ENCODE measurements around the gene MAP3K7CL.
A peak's percentile ranks its signal among the peaks of the same experiment; 100 is the strongest.

The MAP3K7CL gene, protein sequence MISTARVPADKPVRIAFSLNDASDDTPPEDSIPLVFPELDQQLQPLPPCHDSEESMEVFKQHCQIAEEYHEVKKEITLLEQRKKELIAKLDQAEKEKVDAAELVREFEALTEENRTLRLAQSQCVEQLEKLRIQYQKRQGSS

DNA sequence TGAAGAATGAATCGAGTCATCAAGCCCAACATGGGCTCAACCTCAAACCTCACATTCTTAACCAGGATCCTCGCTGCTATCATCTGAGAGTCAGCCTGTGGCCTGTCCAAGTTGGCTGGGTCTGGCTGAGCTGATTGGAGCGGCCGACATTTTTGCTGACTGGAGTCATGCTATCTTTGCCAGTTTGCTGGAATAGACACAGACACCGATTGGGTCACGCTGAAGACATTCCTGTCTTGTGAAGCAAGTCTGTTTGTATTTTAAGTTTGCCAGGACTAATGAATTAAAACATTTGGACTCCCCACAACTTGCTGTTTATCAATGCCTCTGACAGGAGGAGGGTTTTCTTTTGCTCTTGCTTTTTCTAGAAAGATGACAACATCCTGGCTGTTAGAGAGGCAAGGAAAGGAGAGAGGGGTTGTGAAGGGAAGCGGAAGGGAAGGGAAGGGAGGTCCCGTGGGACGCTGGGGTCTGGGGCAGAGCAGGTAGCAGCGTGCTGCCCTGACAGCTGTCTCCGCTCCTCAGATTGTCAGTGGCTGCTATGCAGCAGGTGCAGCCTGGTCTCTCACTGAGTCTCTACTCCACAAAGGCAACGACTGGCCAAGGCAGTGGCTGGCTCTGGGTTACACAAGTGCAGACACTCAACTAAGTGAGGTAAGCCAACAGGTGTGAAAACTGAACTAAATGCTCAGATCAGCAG, at the start of gene MAP3K7CL:
Gene MAP3K7CL, plus strand, starts transcription at position 375 of the 700 bp plus-strand sequence. CDS start 2,701 bp downstream, outside the sequence.
- no peak for DNase-seq

DNA sequence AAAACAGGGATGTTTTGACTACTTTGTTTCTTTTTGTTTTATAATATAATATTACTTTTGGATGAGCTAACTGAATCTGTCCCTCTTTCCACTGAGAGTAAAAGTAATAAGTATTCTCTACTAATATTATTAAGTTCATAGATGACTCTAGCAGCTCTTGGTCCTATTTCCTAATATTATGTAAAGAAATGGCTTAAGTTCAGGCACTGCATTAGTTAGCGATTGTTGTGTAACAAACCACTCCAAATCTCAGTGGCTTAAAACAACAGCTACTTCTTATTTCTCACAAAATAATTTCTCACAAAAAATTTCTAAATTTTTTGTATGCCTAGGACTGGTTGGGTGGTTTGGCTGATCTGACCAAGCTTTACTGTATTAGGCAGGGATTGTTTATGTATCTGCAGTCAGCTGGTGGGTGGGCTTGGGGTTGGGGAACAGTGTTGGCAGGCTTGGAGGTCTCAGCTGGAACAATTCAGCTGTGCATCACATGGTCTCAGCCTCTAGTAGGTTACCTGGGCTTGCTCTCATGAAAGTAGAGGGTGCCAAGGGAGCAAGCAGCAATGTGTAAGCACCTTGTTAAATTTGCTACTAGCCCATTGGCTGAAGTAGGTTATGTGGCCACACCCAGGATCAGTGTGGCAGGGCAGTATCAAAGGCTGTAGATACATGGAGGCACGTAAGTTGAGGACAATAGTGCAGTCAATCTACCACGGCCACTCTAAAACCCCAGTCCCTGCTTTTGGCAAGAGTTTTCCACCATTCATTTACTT, 48.2 kb upstream of the MAP3K7CL start:
- DNase-seq: peak; percentile 56

DNA sequence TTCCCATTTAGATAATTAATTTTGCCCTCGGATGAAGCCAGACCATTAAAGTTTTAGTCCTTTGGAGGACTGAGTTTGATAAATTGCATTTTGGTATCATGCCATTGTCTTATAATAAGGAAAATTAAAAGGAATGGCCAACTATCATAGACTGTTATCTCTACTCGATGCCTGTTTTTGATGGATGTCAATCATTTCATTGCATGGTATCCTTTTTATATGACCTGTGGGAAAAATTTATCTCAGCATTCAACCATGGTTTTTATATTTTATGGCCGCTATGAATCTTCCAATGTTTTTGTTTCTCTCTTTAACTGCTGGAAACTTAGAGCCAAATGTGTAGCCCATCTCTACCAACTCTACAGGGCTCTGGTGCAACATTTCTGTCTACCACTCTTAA, 47.1 kb upstream of the MAP3K7CL start:
- no peak for DNase-seq

DNA sequence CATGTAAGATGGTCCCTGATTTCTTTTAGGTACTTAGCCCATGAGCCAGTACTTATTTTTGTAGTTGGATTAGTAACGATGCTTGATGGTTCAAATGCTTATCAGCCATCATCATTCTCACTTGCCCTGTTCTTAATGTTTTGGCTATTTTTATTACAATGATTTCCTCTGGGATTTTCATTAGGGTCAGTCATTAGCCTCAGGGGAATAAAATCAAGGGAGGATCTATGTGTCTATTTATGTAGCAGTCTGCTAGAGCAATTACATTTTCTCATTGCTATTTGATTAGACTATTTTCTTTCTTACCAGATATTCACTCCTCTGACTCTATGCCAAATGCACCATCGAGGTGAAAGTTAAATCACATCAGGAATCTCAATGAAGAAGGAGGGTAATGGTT, 46.1 kb upstream of the MAP3K7CL start:
- no peak for DNase-seq

DNA sequence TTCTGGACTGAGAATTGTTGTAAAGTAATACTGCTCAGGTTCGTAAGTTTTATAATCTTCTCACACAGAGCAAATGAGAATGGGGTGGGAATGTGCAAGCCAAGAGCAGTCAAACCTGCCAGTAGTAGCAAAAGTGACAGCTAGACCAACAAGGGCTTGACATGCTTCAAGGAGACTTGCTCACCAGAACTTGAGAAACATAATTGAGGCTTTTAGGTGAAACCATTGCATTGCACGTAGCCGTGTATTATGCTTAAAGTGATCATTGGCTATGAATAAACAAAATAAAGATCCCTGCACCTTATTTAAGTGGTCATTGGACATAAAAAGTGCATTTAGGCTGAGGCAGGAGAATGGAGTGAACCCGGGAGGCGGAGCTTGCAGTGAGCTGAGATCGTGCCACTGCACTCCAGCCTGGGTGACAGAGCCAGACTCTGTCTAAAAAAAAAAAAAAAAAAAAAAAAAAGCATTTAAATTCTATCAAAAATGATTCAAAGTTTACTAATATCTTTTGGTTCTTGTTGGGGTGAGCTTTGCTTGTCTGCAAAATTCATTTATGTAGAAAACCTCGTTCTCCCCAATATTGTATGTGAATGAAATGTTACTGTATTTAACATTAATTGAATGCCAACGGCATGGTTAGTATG, 45.2 kb upstream of the MAP3K7CL start:
- DNase-seq: no peak

DNA sequence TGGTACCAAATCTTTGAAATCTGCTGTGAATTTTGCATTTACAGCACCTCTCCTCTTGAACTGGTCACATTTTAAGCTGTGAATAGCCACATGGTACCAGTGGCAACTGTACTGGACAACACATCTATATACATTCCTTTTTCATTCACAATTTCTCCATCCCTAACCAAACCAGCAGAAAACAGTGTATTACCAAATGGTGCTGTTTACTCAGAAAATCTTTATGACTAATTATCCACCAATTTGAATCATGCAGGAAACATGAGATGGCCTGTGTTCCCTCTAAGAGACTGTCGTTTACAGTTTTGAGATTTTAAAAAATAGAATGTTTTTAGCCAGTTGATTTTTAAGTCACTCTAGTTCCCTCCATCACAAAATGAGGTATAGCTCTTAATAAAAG, 39.4 kb upstream of the MAP3K7CL start:
- no peak for DNase-seq

DNA sequence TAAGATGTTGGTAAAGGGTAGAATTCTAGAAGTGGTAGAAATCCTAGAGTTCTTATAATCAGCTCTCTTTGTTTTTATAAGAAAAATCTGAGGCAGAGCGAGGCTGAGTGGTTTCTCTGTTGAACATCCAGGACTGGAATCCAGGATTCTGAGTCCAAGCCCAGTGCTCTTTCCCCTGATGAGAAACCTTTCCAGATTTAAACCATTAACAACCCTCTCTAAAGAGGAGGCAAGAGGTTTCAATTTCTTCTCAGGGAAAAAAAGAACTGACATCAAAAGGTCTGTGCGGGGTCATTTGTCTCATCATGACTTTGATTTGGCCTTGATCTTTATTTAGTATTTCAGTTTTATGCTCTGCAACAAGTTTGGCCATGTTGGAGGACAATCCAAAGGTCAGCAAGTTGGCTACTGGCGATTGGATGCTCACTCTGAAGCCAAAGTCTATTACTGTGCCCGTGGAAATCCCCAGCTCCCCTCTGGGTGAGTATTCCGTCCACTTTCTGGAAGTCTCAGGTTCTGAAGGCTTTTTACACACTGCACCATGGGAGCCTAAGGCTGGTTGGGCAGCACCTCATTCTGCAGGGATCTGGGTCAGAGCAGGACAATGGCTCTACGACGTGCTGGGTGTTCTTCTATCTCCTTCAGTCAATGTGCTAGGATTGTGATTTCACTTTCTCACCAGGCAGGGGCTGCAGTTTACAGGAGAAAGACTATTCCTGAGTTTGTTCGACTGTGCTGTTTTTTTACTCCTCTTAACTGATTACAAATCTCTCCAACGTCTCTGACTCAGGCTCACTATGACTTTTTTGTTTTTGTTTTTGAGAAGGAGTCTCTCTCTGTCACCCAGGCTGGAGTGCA, 38.1 kb upstream of the MAP3K7CL start:
- DNase-seq: no peak

DNA sequence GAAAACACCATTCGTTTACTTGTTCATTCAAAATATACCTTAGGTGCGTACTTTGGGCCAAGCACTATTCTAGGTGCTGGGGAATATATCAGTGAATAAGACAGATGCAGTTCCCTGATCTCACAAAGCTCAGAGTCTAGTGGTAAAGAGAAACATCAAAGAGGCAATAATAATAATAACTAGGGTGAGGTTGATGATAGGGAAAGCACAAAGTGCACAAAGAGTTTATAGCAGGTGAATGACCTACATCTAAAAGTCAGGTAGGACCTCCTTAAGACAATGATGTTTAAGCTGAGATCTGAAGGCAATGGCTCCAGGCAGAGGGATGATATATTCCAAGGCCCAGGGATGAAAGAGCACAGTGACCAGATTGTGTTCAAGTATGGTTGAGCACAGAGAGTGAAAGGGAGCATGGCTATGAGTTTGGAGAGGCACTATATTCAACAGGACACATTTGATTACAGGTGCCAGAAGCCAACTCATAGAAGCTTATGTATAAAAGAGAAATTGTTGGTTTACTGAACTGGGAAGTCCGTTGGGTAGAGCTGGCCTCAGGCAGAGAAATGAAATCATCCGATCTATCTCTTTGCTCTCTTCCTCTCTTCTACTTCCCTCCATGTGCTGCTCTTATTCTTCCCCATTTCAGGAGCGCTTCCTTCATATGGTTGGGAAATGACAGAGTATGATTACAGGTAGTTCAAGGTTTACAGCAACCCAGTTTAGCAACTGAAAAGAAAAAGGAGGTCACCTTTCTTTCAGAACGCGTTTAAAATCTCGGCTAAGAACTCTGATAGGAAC, 34.0 kb upstream of the MAP3K7CL start:
- no peak for DNase-seq

DNA sequence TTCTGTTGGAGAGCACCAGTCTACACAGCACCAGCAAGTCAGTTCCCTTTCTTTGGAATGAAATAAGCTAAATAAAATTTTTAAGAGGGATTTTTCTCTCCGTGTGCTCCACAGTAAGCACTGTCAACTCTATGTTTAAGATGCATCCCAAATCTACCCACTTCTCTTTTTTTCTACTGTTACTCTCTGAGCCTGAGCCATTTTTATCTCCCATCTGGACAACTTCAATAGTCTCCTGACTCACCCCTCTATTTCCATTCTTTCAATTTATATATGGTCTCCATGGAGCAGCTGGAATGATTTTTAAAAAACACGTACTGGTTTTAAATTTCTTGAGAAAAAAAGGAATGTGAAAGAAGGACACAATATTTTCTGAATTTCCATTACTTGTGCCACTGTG, 32.3 kb upstream of the MAP3K7CL start:
- DNase-seq: no peak

DNA sequence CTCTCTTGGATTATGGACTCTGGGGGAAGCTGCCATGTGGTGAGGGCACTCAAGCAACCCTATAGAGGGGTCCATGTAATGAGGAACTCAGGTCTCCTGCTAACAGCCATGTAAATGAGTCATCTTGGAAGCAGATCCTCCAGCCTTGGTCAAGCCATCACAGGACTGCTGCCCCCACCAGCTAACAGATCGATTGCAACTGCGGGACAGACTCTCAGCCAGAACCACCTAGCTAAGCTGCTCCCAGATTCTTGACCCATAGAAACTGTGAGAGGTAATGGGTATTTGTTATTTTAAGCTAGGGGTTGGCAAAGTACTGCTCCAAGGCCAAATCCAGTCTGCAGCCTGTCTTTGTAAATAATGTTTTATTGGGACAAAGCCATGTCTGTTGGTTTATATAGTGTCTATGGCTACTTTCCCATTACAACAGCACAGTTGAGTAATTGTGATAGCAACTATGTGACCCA, 27.6 kb upstream of the MAP3K7CL start:
- DNase-seq: no peak

DNA sequence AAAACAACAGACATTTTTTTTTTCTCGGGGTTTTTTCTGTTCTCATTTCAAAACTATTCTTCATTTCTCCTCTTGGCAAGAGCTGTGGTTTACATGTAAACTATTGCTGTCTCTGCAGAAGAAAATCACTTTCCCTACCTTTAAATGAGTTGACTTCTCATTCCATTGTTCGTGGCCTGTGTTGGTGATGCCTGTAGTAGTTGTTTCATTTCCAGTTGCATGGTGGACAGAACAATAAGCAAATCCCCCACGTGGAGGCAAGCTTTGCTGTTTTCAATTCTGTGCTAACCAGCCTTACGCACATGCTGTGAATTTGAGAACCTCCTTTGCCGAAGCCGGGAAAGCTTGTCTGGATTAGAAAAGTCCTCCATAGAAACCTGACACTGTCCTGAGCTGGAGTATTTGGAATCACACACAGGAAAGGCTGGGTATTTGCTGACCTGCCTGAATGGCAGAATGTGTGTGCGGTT, 26.2 kb upstream of the MAP3K7CL start:
- peak; percentile 89 for DNase-seq

DNA sequence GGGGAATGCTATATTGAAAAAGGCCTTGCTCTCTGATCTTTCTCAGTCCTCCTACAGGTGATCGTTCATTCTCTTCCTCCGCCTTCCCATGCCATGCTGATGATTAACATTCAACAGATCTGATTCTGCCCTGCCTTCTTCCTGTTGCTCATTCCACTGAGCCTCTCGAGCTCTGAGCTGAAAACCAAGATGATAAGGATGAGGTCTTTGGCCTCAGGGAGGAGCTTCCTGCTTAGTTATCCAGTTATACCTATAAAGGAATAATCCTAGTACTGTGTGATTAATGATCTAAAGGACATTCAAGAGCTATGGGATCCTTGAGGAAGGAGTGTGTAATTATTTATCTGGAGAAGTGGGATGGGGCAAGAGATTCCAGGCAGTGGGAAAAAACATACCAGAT, 25.2 kb upstream of the MAP3K7CL start:
- DNase-seq: peak; percentile 5

DNA sequence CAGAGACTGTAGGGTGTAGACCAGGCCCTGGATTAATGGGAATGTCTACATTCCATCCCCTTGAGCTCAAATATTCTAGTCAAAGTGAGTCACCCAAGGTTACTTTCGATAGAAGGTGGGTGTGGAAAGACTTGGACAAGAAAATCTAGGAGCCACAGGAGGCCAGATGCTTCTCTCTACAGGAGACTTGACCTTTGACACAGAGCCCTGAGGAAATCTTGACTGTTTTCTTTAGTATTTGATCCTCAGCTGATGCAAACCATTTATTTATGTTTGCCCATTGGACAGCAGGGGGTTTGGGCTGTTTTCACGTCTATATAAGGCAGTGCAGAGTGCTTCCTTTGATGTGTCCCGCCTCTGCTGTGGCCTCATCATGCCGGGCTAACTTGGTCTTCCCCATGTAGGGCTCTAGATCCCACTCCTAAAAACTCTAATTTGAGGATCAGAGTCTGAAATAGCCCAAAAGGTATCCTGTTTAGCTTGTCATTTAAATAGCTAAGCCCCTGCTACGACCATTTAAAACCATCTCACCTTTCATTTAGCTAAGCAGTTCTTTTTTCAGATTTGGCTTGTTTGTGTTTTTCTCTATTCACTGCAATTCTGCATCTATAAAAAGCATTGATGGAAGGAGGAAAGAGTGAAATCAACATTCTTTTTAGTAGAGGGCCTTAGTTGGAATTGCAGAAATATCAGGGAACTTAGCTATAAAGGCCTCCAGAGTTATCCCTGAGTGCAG, 15.5 kb upstream of the MAP3K7CL start:
- DNase-seq: no peak

DNA sequence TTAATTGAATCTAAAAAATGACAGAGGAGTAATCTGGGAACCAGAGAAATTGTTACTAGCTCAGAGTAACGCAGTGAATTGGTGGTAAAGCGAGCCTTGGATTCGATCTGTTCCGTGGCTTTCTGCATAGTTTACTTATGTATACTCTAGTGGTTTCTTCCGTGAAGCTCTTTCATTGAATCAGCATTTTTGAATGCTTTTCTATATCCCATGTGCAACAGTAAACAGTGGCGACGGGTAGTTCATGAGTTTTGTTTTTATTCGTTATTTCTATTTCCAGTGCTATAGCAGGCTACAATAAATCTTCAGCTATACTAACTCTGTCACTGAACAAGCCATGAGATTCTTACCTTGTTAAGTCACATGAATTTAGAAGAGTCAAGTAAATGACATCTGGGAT, 14.5 kb upstream of the MAP3K7CL start:
- DNase-seq: no peak

DNA sequence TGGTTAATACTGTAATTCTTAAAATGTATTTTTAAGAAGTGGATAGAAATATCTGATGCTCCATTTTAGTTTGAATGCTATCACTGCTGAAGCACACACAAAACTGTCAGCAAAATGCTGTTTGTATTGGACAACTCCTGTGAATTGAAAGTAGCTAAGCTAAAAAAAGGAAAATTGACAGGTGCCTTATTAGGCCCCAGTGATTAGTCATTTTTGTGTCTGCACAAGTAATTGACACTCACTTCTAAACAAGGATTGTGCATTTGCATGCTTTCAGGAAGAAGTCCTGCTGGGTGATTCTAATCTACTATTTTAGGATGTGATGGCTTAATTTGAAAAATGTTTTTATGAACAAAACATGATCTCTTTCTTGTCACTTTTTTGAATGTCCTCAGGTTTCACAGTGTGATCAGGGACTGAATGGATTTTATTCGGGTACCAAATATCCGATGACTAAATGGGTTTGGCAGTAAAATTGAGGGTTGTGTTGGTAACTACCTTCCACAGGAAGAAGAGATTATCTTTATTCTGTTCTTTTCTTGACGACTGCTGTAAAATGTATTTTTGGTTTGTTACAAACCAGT, 13.0 kb upstream of the MAP3K7CL start:
- DNase-seq: no peak

DNA sequence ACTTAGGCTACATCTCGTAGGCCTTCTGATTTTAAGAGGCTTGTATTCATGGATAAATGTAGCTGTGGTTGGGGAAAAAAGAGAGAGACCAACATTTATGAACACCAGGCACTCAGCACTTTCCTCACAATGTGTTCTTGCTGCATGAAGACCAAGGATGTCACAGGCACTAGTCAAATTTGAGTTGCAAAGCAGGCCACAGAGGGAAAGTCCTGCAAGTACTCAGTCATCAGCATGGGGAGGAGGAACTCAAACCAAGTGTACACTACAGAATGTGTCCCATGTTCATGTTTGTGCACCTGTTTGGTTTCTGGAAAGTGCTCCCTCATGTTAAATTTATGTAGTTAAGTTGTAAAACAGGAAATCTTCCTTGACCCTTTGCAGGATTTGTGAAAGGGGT, 8.7 kb upstream of the MAP3K7CL start:
- no peak for DNase-seq

DNA sequence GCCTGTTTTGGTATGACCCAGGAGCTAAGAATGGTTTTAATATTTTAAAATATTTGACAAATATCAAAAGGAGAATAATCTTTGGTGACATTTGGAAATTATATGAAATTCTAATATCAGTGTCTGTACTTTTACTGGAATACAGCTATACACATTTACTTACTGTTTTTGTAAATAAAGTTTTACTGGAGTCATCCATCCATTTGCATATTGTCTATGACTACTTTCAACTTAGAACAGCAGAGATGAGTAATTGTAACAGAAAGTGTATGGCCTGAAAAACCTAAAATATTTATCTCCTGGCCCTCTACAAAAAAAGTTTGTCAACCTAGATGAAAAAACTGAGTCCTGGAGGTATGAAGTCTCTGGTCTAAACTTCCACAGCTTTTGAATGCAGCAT, 5.8 kb upstream of the MAP3K7CL start:
- no peak for DNase-seq

DNA sequence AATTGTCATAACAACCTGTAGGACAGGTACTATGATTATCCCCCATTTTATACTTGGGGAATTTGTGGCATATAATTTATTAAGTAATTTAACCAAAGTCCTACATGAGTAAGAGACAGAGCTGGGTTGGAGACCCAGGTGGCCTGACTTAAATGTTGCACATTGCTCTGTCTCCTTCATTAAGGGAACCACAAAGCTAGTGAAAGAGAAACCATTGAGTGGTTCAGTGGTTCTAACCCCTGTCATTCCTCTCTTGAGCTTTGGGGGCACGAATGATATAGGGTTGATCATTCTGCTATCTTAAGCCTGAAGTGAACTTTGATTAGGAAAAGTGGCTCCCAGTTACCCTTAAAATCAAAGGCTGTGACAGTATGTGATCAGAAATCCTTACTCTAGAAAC, 5.3 kb upstream of the MAP3K7CL start:
- DNase-seq: no peak

DNA sequence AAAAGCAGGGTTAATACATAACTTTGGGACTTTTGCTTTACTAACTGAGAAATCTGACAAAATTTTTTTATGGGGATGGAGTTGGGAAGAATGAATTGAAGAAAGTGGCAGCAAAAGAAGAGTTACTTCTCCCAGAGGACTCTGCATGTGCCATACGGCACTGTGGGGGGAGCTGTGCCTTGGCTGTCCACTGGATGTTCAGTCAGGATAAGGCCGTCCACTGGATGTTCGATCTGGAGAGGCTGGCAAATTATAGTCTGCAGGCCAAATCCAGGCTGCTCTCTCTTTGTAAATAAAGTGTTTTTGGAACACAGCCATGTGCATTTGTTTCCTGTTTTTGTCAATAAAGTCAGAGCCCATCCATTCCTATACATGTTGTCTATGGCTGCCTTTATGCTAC, 4.5 kb upstream of the MAP3K7CL start:
- no peak for DNase-seq

DNA sequence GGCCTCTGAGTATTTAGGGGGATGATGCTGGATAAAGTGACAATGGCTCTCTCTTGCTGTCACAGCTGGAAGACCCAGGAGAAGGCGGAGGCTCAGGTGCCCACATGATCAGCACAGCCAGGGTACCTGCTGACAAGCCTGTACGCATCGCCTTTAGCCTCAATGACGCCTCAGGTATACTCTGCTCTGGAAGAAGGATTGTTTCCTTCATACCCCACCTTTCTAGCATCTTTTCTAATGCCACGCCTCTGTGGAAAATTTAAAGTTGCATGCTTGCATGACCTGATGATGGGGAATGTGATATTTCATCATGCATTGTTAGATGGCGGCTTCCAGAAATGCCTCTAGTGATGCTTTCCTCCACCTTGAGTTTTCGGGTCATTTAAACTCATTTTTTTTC, 2.8 kb downstream of the MAP3K7CL start:
- no peak for DNase-seq

DNA sequence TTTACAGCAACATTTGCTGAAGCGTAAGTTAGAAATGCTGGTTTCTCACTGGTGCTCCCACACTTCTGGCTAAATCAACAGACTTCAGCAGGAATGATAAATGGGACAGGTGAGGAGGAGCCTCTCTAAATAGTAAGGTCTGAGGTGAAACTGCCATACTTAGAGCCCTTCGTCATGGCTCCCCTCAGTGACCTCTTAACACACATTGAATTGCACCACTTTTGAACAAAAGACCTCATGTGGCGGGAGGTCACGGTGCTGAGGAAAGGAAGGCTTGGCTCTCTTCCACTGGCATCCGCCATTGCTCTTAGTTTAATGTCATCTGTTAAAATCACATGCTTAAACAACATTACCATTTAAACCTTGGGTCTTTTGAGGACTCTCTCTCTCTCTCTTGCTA, 3.4 kb downstream of the MAP3K7CL start:
- no peak for DNase-seq
